ENCODE data around the gene VSTM4. TPM values are rescaled to one million over a fixed set of nuclear protein-coding genes. Genes with fewer than 3 reads are reported as not detected.

Gene VSTM4
- total and polyA plus RNA-seq, 9 of the 15 experiments (the other 6 are each of a cell fraction or from before 2014, with no cell fraction given): 1.0 to 7.9 (median 3.0) TPM

GRCh38 chr10:48981310-48981907 lies 133.9 kb downstream of the VSTM4 start (continued):
- TF ChIP-seq L3MBTL2 (IDR thresholded peaks at IDR 0.05): 0 out of 2 replicates have a peak, but pooled peaks have one; percentile 25
- TF ChIP-seq XRCC5 (IDR thresholded peaks at IDR 0.05; ENCODE audit: low read depth, low read length): 0 out of 2 replicates have a peak, but pooled peaks have one; percentile 48
- no peak for TF ChIP-seq ZNF24 (IDR thresholded peaks at IDR 0.05)
- TF ChIP-seq HES1 (IDR thresholded peaks at IDR 0.05; ENCODE audit: low read depth): no peak
- TF ChIP-seq CREM (IDR thresholded peaks at IDR 0.05; ENCODE audit: low read depth): 0 out of 2 replicates have a peak, but pooled peaks have one; percentile 18
- TF ChIP-seq GABPB1 (CRISPR knock-in tag; IDR thresholded peaks at IDR 0.05): 0 out of 2 replicates have a peak, but pooled peaks have one; percentile 43
- no peak for TF ChIP-seq ZNF77 (CRISPR knock-in tag; IDR thresholded peaks at IDR 0.05)
- 0 out of 2 replicates have a peak, but pooled peaks have one; percentile 11 for TF ChIP-seq KLF16 (IDR thresholded peaks at IDR 0.05)
- no peak for TF ChIP-seq ILK (tag; IDR thresholded peaks at IDR 0.05; ENCODE audit: borderline replicate concordance, low read depth)
- TF ChIP-seq E2F6 (IDR thresholded peaks at IDR 0.05; ENCODE audit: borderline replicate concordance in 1 of 2, extremely low read depth in 1 of 2, insufficient read depth in 1 of 2, insufficient read length in 1 of 2, low read depth in 1 of 2, low read length in 1 of 2, poor library complexity in 1 of 2, severe bottlenecking in 1 of 2): peak in 1 of 2 experiments; percentile 38
- TF ChIP-seq BCLAF1 (IDR thresholded peaks at IDR 0.05; ENCODE audit: borderline replicate concordance in 1 of 2, control insufficient read depth in 1 of 2, low read depth in 2 of 2, low read length in 1 of 2): no peak
- 0 out of 2 replicates have a peak, but pooled peaks have one; percentile 22 for TF ChIP-seq TCF3 (CRISPR knock-in tag; IDR thresholded peaks at IDR 0.05)
- peak; percentile 90 for TF ChIP-seq REST (IDR thresholded peaks at IDR 0.05; ENCODE audit: borderline replicate concordance)
- no peak for TF ChIP-seq REST (CRISPR knock-in tag; IDR thresholded peaks at IDR 0.05; ENCODE audit: low read depth)
